ENCODE measurements around the gene DCAKD. TPM values are rescaled to one million over a fixed set of nuclear protein-coding genes. Genes with fewer than 3 reads are reported as not detected.
A peak's percentile ranks its signal among the peaks of the same experiment; 100 is the strongest.

Gene DCAKD
- total RNA-seq, 1 donor from 2014 or later = 31.4 TPM

DNA sequence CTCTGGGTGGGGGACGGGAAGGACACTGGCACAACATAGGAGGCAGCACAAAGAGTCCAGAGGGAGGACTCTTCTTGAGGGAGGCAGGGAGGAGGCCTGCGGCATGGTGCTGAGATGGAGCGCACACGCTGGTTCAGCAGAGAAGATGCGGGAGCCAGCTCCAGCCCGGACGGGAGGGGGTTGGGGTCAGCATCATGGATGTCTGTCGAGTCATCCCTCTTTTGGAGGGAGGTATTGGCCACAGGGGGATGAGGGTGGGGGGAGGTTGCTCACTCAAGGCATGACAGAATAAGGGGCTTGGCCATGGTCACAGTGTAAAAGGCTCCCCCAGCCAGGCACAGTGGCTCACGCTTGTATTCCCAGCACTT lies 19.3 kb downstream of the DCAKD start:
- Histone ChIP-seq H3K9me3 (ENCODE audit: low read depth) (no peaks in the 10 kb centered on the region), H2AFZ (replicated peaks) (no peak overlapping the region), H3K36me3 (no peaks in the 10 kb centered on the region), H3F3A (ENCODE audit: low read depth) (no peaks in the 10 kb centered on the region), H3K9ac (no peak overlapping the region), H3K27me3 (no peaks in the 10 kb centered on the region), H3K4me3 (no peak overlapping the region), H3K4me2 (no peak overlapping the region), H3K4me1 (no peaks in the 10 kb centered on the region), H4K20me1 (ENCODE audit: low read depth) (peaks cover 8% of the 10 kb centered on the region), H3K79me2 (ENCODE audit: low read depth) (peaks cover 7% of the 10 kb centered on the region), H3K27ac (no peak overlapping the region)
- no peaks in the 10 kb centered on the region for H3K27me3 Mint-ChIP-seq (ENCODE audit: insufficient read depth, low read depth)
- peak overlapping the region; percentile 48 for H3K4me3 Mint-ChIP-seq
- no peak for TF ChIP-seq EZH2 (IDR thresholded peaks at IDR 0.05)
- no peak for TF ChIP-seq EZH2phosphoT487 (IDR thresholded peaks at IDR 0.05)
- TF ChIP-seq CTCF (IDR thresholded peaks at IDR 0.05) = no peak
- H3K9me3 Mint-ChIP-seq = no peaks in the 10 kb centered on the region
- H3K36me3 Mint-ChIP-seq = peaks cover 22% of the 10 kb centered on the region
- H3K4me1 Mint-ChIP-seq = no peaks in the 10 kb centered on the region
- DNase-seq (ENCODE audit: low spot score) = no peak
- no peak overlapping the region for H3K27ac Mint-ChIP-seq

GRCh38 chr17:45031231-45032173 lies 19.9 kb downstream of the DCAKD start:
- peaks cover 24% of the 10 kb centered on the region for H3K36me3 Mint-ChIP-seq
- Histone ChIP-seq H3K9ac (no peak overlapping the region), H3K27ac (no peak overlapping the region), H3K79me2 (ENCODE audit: low read depth) (peaks cover under 1% of the 10 kb centered on the region), H2AFZ (replicated peaks) (no peak overlapping the region), H3K9me3 (ENCODE audit: low read depth) (no peaks in the 10 kb centered on the region), H3K4me1 (no peaks in the 10 kb centered on the region), H3K27me3 (no peaks in the 10 kb centered on the region), H3K36me3 (no peaks in the 10 kb centered on the region), H3K4me3 (no peak overlapping the region), H3F3A (ENCODE audit: low read depth) (no peaks in the 10 kb centered on the region), H3K4me2 (no peak overlapping the region), H4K20me1 (ENCODE audit: low read depth) (peaks cover 2% of the 10 kb centered on the region)
- TF ChIP-seq EZH2 (IDR thresholded peaks at IDR 0.05) = no peak
- TF ChIP-seq EZH2phosphoT487 (IDR thresholded peaks at IDR 0.05) = no peak
- no peak for TF ChIP-seq CTCF (IDR thresholded peaks at IDR 0.05)
- DNase-seq (ENCODE audit: low spot score) = no peak
- no peaks in the 10 kb centered on the region for H3K9me3 Mint-ChIP-seq
- H3K27me3 Mint-ChIP-seq (ENCODE audit: insufficient read depth, low read depth) = no peaks in the 10 kb centered on the region
- H3K27ac Mint-ChIP-seq = no peak overlapping the region
- no peaks in the 10 kb centered on the region for H3K4me1 Mint-ChIP-seq
- H3K4me3 Mint-ChIP-seq = no peak overlapping the region

GRCh38 chr17:45030733-45031132 lies 20.7 kb downstream of the DCAKD start:
- no peak overlapping the region for H3K4me2 ChIP-seq
- no peaks in the 10 kb centered on the region for H3K9me3 ChIP-seq (ENCODE audit: low read depth)
- H3K27ac ChIP-seq = no peak overlapping the region
- Mint-ChIP-seq H3K4me1 (no peaks in the 10 kb centered on the region), H3K27ac (no peak overlapping the region), H3K27me3 (ENCODE audit: insufficient read depth, low read depth) (no peaks in the 10 kb centered on the region), H3K9me3 (no peaks in the 10 kb centered on the region), H3K36me3 (peaks cover 25% of the 10 kb centered on the region), H3K4me3 (no peak overlapping the region)
- H3K27me3 ChIP-seq = no peaks in the 10 kb centered on the region
- H3K79me2 ChIP-seq (ENCODE audit: low read depth) = no peaks in the 10 kb centered on the region
- no peaks in the 10 kb centered on the region for H4K20me1 ChIP-seq (ENCODE audit: low read depth)
- H3K4me3 ChIP-seq = no peak overlapping the region
- TF ChIP-seq EZH2 (IDR thresholded peaks at IDR 0.05) (no peak), CTCF (IDR thresholded peaks at IDR 0.05) (no peak), EZH2phosphoT487 (IDR thresholded peaks at IDR 0.05) (no peak)
- H2AFZ ChIP-seq (replicated peaks) = no peak overlapping the region
- no peaks in the 10 kb centered on the region for H3K4me1 ChIP-seq
- no peak overlapping the region for H3K9ac ChIP-seq
- no peak for DNase-seq (ENCODE audit: low spot score)
- no peaks in the 10 kb centered on the region for H3K36me3 ChIP-seq
- H3F3A ChIP-seq (ENCODE audit: low read depth) = no peaks in the 10 kb centered on the region
